ENCODE results near the gene CLN3.

- no peak for TF ChIP-seq CTCF (IDR thresholded peaks at IDR 0.05)
- no peak for TF ChIP-seq POLR2A (IDR thresholded peaks at IDR 0.05)
These were observed 45.2 kb upstream of the CLN3 start for GRCh38 chr16:28537076-28537475.

Data from adrenal gland (tissue), 5 donors.